Endodermal cell (in vitro differentiated cells): Measurements from ENCODE around the gene ZSCAN5A. TPM values are rescaled to one million over a fixed set of nuclear protein-coding genes. Genes with fewer than 3 reads are reported as not detected.

ENCODE experiments used
- DNase-seq: peaks from one replicate; pipeline ENCODE4 v3.0.0-alpha.2; 2017
- H3K27ac ChIP-seq: 2 replicates; pipeline ENCODE4 v1.5.1; 2013; ENCODE audit warnings: mild to moderate bottlenecking, low read depth, low read length, moderate library complexity
- H3K27me3 ChIP-seq: 2 replicates; pipeline ENCODE4 v1.6.1; 2013; ENCODE audit warnings: mild to moderate bottlenecking, low read length, moderate library complexity; ENCODE audit not compliant: insufficient read depth, control insufficient read depth, poor library complexity, severe bottlenecking
- H3K36me3 ChIP-seq: 2 replicates; pipeline ENCODE4 v1.7.0; 2013; ENCODE audit warnings: mild to moderate bottlenecking, low read length, moderate library complexity; ENCODE audit not compliant: control insufficient read depth, insufficient read depth
- H3K4me1 ChIP-seq: one replicate; pipeline ENCODE4 v1.7.0; 2013; ENCODE audit warnings: low read length; ENCODE audit not compliant: control insufficient read depth, insufficient read depth
- H3K4me3 ChIP-seq: 2 replicates; pipeline ENCODE4 v1.5.1; 2013; ENCODE audit warnings: mild to moderate bottlenecking, low read length, moderate library complexity
- H3K9ac ChIP-seq: 2 replicates; pipeline ENCODE4 v1.6.1; 2013; ENCODE audit warnings: mild to moderate bottlenecking, low read length, moderate library complexity; ENCODE audit not compliant: poor library complexity, severe bottlenecking; ENCODE audit errors: extremely low read depth
- H3K9me3 ChIP-seq: 2 replicates; pipeline ENCODE4 v1.6.1; 2013; ENCODE audit warnings: mild to moderate bottlenecking, low read length, moderate library complexity; ENCODE audit not compliant: control insufficient read depth
- H3K27ac Mint-ChIP-seq: 2 replicates; pipeline ENCODE4 v1.8.0; 2020; ENCODE audit warnings: mixed read lengths
- H3K27me3 Mint-ChIP-seq: 2 replicates; pipeline ENCODE4 v1.8.0; 2021; ENCODE audit warnings: mild to moderate bottlenecking, mixed read lengths; ENCODE audit not compliant: insufficient read depth
- H3K36me3 Mint-ChIP-seq: 2 replicates; pipeline ENCODE4 v1.8.0; 2020; ENCODE audit warnings: low read depth, mixed read lengths
- H3K4me1 Mint-ChIP-seq: 2 replicates; pipeline ENCODE4 v1.8.0; 2020; ENCODE audit warnings: mixed read lengths
- H3K4me3 Mint-ChIP-seq: 2 replicates; pipeline ENCODE4 v1.8.0; 2020; ENCODE audit warnings: mild to moderate bottlenecking, moderate library complexity, mixed read lengths
- H3K9me3 Mint-ChIP-seq: 2 replicates; pipeline ENCODE4 v1.8.0; 2020; ENCODE audit warnings: mild to moderate bottlenecking, mixed read lengths
- CTCF ChIP-seq: fragments of 200-600 bp; sonication (generic); conservative IDR thresholded peaks from 2 replicates; pipeline ENCODE4 v1.5.0; 2021; ENCODE audit warnings: antibody characterized with exemption, mild to moderate bottlenecking
- WGBS, 2 experiments: methylation state at CpG; one replicate each; pipeline versions ENCODE4 v1.1.5 to v1.1.7; 2013; ENCODE audit warnings: missing lambda C conversion rate in 2 of 2, mixed read lengths in 1 of 2; ENCODE audit not compliant: insufficient coverage in 1 of 2, insufficient read length in 1 of 2; 5-methylcytosine and 5-hydroxymethylcytosine counted together
- total RNA-seq, 2 donors: library from RNA; stranded (reverse); fragmentation: NEBNext Ultra II Directional in 1 of 2; extraction: Animal tissue kit (Norgen Biotek cat#: 25700) in 1 of 2; gene quantifications; 2 replicates in 1 of 2; 3 replicates in 1 of 2; pipeline ENCODE4 v1.2.1, GENCODE V29; 2021

The ZSCAN5A gene
- total RNA-seq, 2 donors from 2014 or later: 11.9 to 20.8 TPM

GRCh38 chr19:56174550-56174949, 140.1 kb downstream of the ZSCAN5A start:
- H3K27ac ChIP-seq: no peak overlapping the region
- H3K9me3 Mint-ChIP-seq: no peaks in the 10 kb centered on the region
- no peak for TF ChIP-seq CTCF
- no peak overlapping the region for H3K4me3 Mint-ChIP-seq
- H3K9ac ChIP-seq: no peak overlapping the region
- H3K4me1 Mint-ChIP-seq: peaks cover 17% of the 10 kb centered on the region
- H3K27ac Mint-ChIP-seq: no peak overlapping the region
- no peaks in the 10 kb centered on the region for H3K27me3 ChIP-seq
- H3K36me3 Mint-ChIP-seq: no peaks in the 10 kb centered on the region
- no peaks in the 10 kb centered on the region for H3K36me3 ChIP-seq
- H3K27me3 Mint-ChIP-seq: peaks cover 27% of the 10 kb centered on the region
- H3K9me3 ChIP-seq: no peaks in the 10 kb centered on the region
- no peak overlapping the region for H3K4me3 ChIP-seq
- no peak for DNase-seq
- WGBS, 2 experiments: 76 to 79% methylated on average over 11 of the region's 11 CpGs
- H3K4me1 ChIP-seq: no peaks in the 10 kb centered on the region

DNA sequence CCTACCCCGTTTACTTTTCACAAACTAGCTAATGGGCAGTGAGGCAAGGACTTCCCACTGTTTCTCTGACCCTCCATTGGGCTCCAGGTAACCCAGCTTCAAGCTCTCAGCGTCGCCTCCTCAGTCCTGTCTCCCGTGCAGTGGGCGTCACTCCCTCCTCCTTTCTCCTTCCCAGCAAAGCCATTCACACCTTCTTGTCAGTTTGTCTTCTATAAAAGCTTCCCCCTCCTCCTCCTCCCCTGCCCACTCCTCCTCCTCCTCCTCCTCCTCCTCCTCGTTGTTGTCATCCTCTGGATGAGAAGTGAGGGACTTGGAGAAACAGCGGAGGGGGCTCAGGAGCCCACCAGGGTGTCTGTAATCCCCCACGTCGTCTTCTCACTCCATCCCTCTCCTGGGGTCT, 140.6 kb downstream of the ZSCAN5A start:
- no peak overlapping the region for H3K4me3 Mint-ChIP-seq
- TF ChIP-seq CTCF: no peak
- Histone ChIP-seq H3K27ac (no peak overlapping the region), H3K27me3 (no peaks in the 10 kb centered on the region), H3K4me1 (no peaks in the 10 kb centered on the region), H3K4me3 (no peak overlapping the region), H3K36me3 (no peaks in the 10 kb centered on the region), H3K9ac (no peak overlapping the region), H3K9me3 (no peaks in the 10 kb centered on the region)
- no peak overlapping the region for H3K27ac Mint-ChIP-seq
- peaks cover 27% of the 10 kb centered on the region for H3K27me3 Mint-ChIP-seq
- H3K36me3 Mint-ChIP-seq: no peaks in the 10 kb centered on the region
- DNase-seq: peak; percentile 82
- 19 to 29% methylated on average over 5 of the region's 9 CpGs for WGBS, 2 experiments
- H3K4me1 Mint-ChIP-seq: peaks cover 17% of the 10 kb centered on the region
- H3K9me3 Mint-ChIP-seq: no peaks in the 10 kb centered on the region

Other genes with a start within 250 kb of the ZSCAN5A start
- 10 to 100 TPM; 42.1 to 43.7 TPM for gene ZNF787, start 193.5 kb downstream of the ZSCAN5A start, total RNA-seq
- gene ZNF444, start 173.6 kb downstream of the ZSCAN5A start, total RNA-seq: 10 to 100 TPM; 50.2 to 58.8 TPM
- gene GALP, start 138.8 kb downstream of the ZSCAN5A start, total RNA-seq: under 1 TPM in 1 of 2 donors, not detected in 1; 0.40 TPM
- gene ZSCAN5B, start 117.1 kb downstream of the ZSCAN5A start, total RNA-seq: not detected
- gene ZSCAN5C, start 112.6 kb downstream of the ZSCAN5A start, total RNA-seq: not detected
- not detected for gene EDDM13, start 42.1 kb downstream of the ZSCAN5A start, total RNA-seq
- gene ZNF582, start 78.7 kb upstream of the ZSCAN5A start, total RNA-seq: 1 to 10 TPM; 6.4 to 6.8 TPM
- 1 to 10 TPM; 4.0 to 5.5 TPM for gene ZNF583, start 89.5 kb upstream of the ZSCAN5A start, total RNA-seq
- 10 to 100 TPM in 1 of 2 donors, under 1 TPM in 1; 0.07 to 10.7 TPM for gene ZNF667, start 162.5 kb upstream of the ZSCAN5A start, total RNA-seq
- gene ZNF471, start 193.0 kb upstream of the ZSCAN5A start, total RNA-seq: 1 to 10 TPM in 1 of 2 donors, under 1 TPM in 1; 0.07 to 3.8 TPM
- gene ZFP28, start 224.1 kb upstream of the ZSCAN5A start, total RNA-seq: 1 to 10 TPM; 4.8 to 6.8 TPM